IPS-NIHi11 (cell line): Measurements from ENCODE around the gene EPN2.

ENCODE experiments used
- DNase-seq: peaks from one replicate; pipeline ENCODE4 v3.0.0; 2012; ENCODE audit warnings: mixed read lengths, low spot score

EPN2 gene

DNA sequence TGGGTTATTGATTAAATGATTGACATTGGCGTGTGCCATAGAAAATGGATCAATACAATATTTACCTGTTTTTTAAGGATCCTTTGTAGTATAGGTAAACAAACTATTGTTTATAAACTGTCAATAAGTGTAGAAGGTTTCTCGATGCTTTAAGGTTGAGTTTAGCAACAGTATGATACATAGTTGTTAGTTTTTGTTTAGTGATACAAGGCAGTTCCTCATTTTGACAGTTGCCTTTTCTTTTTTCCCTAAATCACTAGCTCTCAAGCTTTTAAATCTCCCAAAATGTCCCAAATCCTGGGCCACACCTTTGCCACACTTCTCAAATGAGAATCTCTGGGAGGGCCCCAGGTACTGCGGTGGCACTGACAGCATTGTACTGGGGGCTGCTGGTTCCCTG lies 57.3 kb downstream of the EPN2 start:
- DNase-seq = no peak

DNA sequence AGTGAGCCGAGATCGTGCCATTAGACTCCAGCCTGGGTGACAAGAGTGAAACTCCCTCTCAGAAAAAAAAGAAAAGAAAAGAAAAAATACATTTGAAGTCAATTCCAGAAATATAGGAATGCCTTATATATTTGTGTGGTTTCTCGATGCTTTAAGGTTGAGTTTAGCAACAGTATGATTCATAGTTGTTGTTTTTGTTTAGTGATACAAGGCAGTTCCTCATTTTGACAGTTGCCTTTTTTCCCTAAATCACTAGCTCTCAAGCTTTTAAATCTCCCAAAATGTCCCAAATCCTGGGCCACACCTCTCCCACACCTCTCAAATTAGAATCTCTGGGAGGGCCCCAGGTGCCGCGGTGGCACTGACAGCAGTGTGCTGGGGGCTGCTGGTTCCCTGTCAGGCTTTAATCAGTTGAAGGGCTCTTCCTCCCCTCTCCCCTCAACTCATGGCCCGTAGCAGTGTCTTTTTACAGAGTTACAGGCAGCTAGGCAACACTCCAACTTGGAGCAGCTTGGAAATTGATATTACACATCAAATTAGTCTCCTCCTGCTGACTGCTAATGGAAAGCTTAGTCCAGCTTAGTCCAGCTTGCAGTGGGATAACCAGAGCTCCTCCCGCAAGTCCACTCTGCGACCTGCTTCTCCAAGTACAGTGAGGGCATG lies 58.4 kb downstream of the EPN2 start:
- DNase-seq = no peak

DNA sequence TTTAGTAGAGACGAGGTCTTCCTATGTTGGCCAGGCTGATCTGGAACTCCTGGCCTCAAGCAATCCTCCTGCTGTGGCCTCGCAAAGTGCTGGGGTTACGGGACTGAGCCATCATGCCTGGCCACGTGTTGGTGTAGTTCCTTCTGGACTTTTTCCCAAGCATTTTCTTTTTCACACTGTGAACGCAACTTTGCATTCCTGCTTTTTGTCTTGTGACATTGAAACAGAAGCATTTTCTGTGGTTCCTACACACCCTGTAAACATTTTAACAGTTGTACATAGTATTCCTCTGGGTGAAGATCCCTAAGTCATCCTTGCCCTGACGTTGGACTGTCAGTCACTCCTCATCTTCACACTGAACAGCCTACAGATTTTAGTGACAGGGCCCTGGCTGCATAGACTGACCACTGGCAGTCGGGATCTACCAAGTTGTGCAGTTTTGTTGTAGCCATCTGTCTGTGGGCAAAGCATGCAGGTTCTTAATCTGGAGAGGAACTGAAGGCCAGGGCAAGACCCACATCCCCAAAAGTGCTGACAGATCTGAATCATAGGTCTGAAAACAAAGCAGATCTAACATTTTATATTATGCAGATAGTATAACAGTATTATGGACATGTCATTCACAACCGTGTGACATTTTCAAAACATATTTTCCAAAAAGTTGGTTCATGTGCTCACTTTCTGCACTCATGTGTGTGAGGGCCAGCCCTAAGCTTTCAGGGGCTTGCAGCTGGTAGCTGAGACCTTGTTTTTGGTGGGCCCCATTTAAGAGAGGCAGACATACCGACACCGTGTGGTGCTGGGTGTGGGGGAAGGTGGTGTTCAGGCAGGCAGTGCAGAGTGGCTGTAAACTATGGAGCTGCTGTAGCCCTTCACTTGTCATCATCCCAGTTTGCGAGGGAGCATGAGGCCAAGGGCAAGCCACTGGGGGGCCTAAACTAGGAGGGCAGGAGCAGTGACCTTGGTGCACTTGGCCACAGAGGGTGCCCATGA lies 59.9 kb downstream of the EPN2 start:
- no peak for DNase-seq

DNA sequence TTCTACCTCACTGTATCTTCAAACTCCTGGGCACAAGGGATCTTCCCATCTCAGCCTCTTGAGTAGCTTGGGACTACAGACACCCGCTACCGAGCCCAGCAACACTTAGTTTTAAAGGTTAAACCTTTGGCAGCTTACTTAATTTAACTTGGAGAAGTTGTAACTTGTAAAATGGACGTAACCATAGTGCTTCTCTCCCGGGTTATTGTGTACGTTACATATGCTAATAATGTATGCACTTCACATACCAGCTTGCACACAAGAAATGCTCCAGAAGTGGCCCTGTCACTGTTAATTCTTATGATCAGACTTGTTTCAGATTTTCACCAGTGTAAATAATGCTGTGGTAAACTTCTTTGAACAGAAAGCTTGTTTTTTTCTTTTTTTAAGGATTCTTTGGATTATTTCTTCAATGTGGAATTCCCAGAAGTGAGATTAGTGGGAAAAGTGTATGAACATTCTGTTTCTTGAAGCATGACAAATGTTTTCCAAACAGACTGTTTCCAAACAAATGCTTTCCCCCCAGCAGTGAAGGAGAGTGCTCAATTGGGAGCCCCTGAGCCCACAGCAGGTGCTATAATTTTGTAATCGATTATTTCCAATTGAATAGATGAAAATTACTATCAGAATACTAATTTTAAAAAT lies 61.5 kb downstream of the EPN2 start:
- no peak for DNase-seq

DNA sequence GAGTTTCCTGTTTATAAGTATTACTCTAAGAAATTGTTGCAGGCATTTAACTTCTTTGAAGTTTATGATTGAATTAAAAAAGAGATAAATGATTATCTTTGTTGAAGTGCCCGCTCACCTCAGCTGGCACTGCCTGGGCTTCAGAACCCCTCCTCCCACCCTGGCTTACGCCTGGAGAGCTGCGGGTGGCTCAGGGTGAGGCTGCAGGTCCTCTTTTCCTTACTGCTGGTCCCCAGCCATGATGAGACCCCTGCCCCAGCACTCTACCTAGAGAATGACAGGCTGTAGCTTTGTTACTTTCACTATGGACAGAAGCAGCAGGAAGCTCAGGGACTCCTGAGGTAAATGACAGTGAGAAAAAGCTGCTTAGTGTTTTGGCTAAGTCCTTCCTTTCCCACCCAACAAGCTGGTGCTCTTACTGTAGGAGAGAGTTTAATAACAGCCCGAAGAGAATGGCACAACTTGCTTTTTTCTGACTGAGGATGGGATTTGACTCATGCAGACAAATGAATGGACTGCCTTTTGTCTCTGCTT lies 62.1 kb downstream of the EPN2 start:
- no peak for DNase-seq

DNA sequence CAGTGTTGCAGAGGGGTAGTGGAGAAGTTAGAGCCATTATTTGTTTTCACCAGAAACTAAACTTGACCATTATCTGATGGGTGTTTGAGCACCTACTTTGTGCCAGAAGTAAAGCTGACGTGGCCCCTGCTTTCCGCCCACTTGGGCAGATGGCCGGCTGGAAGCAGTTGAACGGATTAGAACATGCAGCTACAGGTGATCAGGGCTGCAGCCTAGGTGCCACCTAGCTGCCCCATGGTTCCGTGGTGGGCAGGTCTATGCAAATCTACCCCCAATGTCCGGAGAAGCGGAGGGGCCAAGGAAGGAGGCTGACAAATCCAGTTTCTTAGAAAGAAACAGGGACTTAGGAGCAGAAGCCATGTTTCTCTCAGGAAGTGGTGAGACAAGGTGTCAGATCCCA lies 62.7 kb downstream of the EPN2 start:
- no peak for DNase-seq

DNA sequence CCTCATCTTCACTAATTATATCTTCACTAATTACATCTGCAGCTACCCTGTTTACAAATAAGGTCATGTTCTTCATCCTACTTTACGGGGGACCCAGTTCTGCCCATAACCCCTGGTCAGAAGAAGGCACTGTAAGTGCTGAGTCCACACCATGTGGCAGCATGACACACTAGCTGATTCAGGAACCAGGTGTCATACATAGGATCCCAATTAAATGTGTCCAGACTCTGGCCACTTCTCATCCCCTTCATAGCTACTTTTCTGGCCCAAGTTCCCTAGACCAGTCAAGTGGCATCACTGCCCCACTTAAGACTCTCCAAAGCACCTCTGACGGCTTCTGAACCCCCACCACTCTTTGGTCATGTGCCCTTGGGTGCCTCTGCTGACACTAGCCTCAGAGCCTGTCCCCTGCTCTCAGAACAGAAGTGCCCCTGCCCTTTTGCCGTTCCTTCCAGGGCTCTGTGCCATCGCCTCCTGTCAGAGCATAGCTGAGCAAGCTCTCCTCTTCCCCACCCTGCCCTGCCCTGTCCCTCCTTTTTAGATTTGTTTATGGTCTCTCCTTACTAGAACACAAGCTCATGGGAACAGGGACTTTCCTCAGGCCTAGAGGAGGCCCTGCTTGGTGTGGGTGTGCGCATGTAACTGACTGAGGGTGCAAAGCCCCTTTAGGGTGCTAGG lies 64.2 kb downstream of the EPN2 start:
- DNase-seq = no peak

DNA sequence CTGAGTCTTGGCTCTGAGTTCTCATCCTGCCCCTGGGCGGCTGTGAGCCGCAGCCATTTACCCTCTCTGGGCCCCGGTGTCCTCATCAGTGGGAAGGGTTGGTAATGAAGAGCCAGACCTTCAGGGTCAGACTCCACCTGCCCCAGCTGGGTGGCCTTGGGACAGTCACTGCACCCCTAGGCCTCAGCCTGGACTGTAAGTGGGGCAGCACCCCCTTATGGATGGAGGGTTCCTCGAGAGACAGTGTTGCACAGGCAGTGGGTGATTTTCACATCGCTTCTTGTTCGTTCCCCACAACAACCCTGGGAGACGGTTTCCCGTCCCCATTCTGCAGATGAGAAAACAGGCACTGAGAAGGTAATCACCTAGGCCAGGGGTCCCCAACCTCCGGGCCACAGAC lies 64.8 kb downstream of the EPN2 start:
- no peak for DNase-seq

DNA sequence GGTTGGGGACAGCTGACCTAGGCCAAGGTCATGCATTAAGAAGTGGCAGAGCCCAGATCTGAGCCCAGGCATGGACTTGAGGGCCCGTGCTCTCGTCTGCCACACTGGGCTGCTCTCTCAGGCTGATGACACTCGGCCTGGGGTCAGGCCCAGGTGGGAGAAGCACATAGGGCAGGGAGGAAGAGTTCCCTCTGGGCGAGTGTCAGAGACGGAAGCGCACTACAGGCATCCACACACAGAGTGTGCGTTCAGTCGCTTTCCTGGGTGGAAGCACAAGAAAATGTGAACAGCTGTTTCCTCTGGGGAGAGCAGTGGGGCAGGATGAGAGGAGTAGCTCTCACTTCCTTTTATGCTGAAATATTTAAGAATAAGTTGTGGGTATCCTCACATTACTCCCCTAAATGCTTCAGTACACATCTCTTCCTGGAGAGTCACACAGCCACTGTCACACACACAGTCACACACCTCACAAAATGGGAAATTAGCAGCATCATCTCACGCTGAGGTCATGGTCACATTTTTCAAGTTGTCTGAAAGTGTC lies 65.7 kb downstream of the EPN2 start:
- no peak for DNase-seq

DNA sequence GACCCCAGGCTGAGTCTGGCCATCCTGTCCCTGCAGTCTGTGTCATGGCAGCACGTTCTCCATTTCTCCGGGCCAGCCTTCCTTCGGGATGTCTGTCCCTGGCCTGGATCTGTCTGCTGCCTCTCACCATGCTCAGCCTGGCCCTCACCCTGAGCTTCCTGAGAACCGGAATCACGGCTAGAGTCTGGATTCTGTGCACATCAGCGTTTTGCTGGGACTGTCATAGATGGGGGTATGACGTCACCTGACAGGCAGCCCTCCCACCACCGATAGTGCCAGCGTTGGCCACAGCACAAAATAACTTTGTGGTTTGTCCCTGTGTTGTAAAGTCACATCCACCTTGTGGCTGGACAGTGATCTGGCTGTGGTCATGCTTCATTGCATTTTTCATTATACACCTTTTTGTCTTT lies 66.2 kb downstream of the EPN2 start:
- no peak for DNase-seq

DNA sequence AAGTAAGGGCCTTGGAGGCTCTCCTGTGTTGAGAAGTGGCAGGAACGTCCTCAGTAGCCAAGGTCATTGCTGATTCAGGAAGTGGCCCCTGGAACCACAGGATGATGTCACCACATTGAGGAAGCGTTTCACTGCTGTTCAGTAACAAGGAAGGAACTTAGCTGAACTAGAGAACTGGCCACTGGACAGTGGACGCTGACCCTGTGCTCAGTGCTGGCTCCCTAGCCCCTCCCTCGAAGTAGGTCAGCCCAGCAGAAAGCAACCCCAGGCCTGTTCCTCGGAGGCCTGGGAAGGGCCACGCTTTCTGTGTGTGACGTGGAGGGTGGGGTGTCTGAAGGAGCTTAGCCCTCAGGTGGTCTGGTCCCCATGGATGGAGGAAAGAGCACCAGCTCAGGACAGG lies 67.0 kb downstream of the EPN2 start:
- DNase-seq = no peak

DNA sequence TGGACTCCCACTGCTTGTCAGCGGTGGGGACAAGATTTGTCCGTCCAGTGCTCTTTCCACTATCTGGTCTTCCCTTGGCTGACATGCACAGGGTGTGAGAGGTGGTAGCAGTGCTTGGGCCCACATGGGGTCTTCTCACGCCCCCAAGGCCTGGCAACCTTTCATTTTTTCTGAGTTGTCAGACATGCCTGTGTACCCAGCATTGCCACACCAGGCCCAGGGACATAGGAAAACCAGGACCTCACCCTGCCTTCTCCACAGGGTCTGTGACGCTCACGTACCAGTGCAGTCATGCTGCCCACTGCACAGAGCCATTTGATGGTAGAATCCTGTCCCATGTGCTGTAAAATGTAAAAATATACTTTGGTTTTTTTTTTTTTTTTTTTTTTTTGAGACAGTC lies 67.6 kb downstream of the EPN2 start:
- no peak for DNase-seq

DNA sequence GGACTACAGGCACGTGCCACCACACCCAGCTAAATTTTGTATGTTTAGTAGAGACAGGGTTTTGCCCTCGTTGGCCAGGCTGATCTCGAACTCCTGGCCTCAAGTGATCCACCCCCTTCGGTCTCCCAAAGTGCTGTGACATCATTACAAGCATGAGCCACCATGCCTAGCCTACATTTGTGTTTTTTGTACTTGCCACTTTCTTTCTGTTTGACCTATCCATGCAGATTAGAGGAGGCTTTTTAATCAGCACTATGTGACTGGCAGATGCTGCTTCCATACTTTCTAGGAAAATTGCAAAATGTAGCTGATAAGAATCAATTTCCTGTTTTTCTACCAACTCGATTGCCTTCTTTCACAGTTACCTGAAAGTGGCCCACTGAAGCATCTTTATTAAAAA lies 68.1 kb downstream of the EPN2 start:
- DNase-seq = no peak

DNA sequence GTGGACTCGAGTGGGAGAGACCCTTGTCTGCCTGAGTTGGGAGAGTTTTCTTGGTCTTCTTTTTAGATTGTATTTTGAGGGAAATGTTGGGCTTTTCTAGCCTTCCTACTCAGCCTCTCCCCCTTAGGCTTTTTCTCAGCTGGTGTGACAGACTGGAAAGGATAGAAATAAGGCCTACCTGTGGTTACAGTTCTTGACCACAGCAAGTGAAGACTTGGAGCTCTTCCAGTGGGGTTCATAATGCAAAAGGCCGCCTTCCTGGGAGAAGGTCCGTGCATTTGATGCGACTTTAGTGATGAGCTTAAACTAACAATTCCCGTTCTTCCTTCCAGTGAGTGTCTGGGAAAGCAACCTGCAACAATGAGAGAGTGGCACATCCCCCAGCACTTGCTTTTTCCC lies 68.6 kb downstream of the EPN2 start:
- DNase-seq = no peak

DNA sequence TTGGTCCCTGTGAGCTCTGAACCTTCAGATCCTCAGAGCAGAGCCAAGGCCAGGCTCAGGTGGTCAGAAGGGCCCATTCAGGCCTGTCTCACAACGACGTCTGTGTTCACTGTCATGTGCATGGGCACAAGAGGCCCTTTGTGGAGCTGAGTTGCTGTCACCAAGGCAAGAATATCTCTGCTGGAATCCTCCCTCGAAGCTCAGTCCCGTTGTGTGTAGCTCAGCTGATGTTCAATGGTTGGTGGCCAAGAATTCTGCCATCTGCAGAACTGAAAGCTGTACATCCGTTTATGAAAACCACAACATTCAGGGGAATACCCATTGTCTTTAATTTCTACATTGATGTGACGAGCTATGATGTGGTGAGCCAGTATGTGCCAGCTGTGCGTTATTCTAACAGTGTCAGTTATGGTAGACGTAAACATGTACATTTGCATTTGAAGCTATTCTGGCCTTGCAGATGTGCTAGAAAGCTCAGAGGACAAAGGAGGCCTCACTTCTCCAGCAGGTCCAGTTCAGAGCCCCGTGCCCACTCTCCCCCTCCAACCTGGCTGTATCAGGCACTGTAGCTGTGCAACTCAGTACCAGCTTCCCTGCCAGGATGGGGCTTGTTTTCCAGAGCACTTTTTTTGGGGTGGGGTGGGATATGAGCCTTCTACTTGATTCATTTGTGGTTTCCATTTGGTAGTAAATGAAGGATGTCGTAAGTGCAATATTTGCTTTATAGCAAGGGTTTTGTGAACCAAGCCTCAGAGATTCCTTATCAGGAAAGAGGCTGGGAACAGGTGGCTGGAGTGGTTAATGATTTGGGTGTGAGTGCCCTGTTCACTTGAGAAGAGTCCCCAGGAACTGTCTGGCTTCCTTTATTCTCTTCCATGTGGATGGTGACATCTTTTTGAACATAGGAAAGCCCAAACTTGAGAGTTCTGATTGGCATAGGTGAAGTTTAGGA lies 69.3 kb downstream of the EPN2 start:
- DNase-seq = no peak

DNA sequence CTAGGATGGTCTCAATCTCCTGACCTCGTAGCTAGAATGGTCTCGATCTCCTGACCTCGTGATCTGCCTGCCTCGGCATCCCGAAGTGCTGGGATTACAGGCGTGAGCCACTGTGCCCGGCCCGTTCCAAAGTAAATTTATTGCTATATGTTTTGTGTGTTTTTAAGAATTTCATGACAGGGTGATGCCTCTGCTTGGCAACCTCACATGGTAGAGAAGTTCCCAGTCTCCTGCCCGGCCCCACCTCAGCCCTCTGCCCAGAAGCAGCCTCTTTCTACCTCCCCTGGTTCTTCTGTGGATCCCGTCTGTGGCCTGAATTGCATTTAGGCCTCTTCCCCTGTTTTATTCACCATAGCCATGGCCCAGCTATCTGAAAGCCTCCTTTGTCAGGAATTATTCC lies 70.4 kb downstream of the EPN2 start:
- DNase-seq = no peak

DNA sequence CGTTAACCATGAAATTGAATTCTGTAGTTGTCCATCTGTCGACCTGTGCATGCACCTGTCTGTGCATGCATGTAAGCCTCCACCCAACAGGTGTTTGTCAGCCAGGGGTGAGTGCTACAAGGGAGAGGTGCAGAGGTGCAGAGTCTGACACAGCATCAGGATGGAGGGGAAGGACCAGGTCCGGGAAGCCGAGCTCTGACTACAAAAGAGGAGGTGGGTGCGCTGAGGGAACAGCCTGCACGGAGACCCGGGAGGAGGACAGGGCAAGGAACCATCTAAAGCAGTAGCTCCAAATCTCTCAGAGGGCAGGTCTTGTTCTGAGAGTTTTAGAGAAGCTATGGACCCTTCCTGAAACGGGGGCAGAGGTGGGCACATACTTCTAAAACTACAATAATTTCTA lies 71.2 kb downstream of the EPN2 start:
- no peak for DNase-seq

DNA sequence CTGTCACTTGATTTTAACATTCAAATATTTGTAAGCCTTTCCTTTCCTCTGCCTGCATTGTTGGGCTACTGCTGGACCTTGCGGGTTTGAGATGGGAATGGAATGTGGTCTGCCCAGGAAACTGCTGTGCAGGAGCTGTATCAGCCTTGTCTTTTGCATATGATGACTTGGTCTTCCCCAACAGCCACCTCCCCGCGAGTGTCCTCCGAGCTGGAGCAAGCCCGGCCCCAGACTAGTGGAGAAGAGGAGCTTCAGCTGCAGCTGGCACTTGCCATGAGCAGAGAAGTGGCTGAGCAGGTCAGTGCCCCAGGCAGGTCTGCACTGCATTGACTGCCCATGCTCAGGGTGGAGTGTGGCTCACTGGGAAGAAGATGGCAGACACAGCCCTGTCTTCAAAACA lies 72.5 kb downstream of the EPN2 start:
- DNase-seq = no peak

DNA sequence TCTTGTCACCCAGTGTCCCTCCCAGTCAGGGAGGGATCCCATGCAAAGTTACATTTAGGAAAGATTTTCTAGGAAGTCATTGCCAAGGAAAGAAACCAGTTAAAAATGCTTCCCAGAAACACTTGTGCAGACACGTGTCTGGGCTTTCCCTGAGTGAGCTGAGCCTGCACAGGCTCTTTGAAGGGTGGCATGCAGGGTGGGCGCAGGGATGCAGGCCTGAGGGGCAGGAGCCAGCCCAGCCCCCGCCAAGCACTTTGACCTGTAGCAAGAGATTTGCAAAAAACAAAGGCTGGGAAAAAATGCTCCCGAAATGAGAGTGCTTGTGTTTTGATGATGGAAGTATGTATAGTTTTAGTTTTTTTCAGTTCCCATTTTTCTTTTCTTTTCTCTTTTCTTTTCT lies 73.0 kb downstream of the EPN2 start:
- DNase-seq = no peak

DNA sequence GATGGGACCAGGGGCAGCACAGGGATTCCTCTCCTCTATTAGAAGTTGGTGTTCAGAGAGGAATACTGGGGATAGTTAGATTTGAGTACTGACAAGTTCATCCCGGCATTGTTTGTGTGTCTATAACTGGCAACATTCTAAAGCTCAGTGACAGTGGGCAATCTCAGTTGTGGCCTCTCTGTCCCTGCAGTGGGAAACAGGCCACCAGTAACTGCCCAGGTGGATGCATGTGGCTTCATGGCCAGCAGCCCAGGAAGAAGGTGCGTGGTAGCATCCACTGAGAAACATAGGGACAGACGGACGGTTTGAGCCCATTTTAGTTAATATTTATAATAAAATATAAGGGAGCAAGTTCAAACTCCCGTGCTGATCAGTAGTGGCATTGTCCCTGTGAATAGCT lies 73.8 kb downstream of the EPN2 start:
- DNase-seq = no peak
